GM21737 (cell line): ENCODE data around the gene CLIC5.

ENCODE experiments used
- ATAC-seq: cut with Tn5 transposase; IDR thresholded peaks from one replicate; pipeline ENCODE4 v1.9.1; 2021; ENCODE audit warnings: mild to moderate bottlenecking, moderate library complexity; ENCODE audit not compliant: unreplicated experiment

The CLIC5 gene

GRCh38 chr6:45966797-45967196 lies 48.9 kb downstream of the CLIC5 start:
- ATAC-seq = no peak

- ATAC-seq = no peak
These were observed 49.3 kb downstream of the CLIC5 start for GRCh38 chr6:45966340-45966739.

- ATAC-seq = no peak
These were observed 49.9 kb downstream of the CLIC5 start for GRCh38 chr6:45965792-45966191.

- ATAC-seq = no peak
These were observed 50.7 kb downstream of the CLIC5 start for GRCh38 chr6:45965007-45965406.

- ATAC-seq = no peak
These were observed 51.4 kb downstream of the CLIC5 start for GRCh38 chr6:45964300-45964699.

GRCh38 chr6:45963896-45964295 lies 51.8 kb downstream of the CLIC5 start:
- no peak for ATAC-seq

- no peak for ATAC-seq
These were observed 54.5 kb downstream of the CLIC5 start for GRCh38 chr6:45961125-45961524.

GRCh38 chr6:45959534-45960145 lies 56.0 kb downstream of the CLIC5 start:
- no peak for ATAC-seq

- ATAC-seq = no peak
These were observed 59.0 kb downstream of the CLIC5 start for GRCh38 chr6:45956663-45957062.

GRCh38 chr6:45956176-45956575 lies 59.5 kb downstream of the CLIC5 start:
- ATAC-seq = no peak

GRCh38 chr6:45955597-45955996 lies 60.1 kb downstream of the CLIC5 start:
- no peak for ATAC-seq

- no peak for ATAC-seq
These were observed 63.1 kb downstream of the CLIC5 start for GRCh38 chr6:45952546-45952945.

- ATAC-seq = no peak
These were observed 63.5 kb downstream of the CLIC5 start for GRCh38 chr6:45952168-45952529.

- ATAC-seq = no peak
These were observed 64.1 kb downstream of the CLIC5 start for GRCh38 chr6:45951321-45952167.

GRCh38 chr6:45949256-45949655 lies 66.4 kb downstream of the CLIC5 start:
- no peak for ATAC-seq

GRCh38 chr6:45947807-45948206 lies 67.9 kb downstream of the CLIC5 start:
- ATAC-seq = no peak

- no peak for ATAC-seq
These were observed 68.8 kb downstream of the CLIC5 start for GRCh38 chr6:45946887-45947286.

- ATAC-seq = no peak
These were observed 69.3 kb downstream of the CLIC5 start for GRCh38 chr6:45946352-45946751.

GRCh38 chr6:45942953-45943352 lies 72.7 kb downstream of the CLIC5 start:
- ATAC-seq = no peak

GRCh38 chr6:45933855-45934254 lies 81.8 kb downstream of the CLIC5 start:
- no peak for ATAC-seq

- no peak for ATAC-seq
These were observed 84.4 kb downstream of the CLIC5 start for GRCh38 chr6:45931232-45931631.

- no peak for ATAC-seq
These were observed 85.1 kb downstream of the CLIC5 start for GRCh38 chr6:45930420-45931040.
